Common myeloid progenitor, CD34-positive (primary cell): ENCODE measurements around the gene HEXD.
"Not testable (repeated sequence)": the region's sequence is repeated elsewhere in the genome, so short reads cannot be mapped to it uniquely, and the experiment has no call there.

Experiments used
- CTCF ChIA-PET: fragments of 350-600 bp; sonication (Branson Sonifier 250); formaldehyde crosslinking; loops from one replicate; lab custom pipeline; 2021; ENCODE audit warnings: antibody characterized with exemption; lab: Charles Lee
- POLR2A ChIA-PET: fragments of 350-600 bp; sonication (Branson Sonifier 250); formaldehyde crosslinking; loops from one replicate; lab custom pipeline; 2021; ENCODE audit warnings: antibody characterized with exemption; lab: Charles Lee
- DNase-seq, 3 donors: peaks; one replicate each; pipeline versions ENCODE4 v3.0.0 to v3.0.0-alpha.2; 2013
- H3K27ac ChIP-seq, 2 experiments: 1 replicate in 1 of 2; 2 replicates in 1 of 2; pipeline ENCODE4 v1.7.0; 2013; ENCODE audit warnings: inconsistent platforms in 2 of 2, low read length in 2 of 2, mild to moderate bottlenecking in 2 of 2, low read depth in 1 of 2, moderate library complexity in 1 of 2; ENCODE audit not compliant: severe bottlenecking in 2 of 2, insufficient read depth in 1 of 2, poor library complexity in 1 of 2
- H3K27me3 ChIP-seq, 5 experiments: replicated peaks in 2 of 5; 1 replicate in 3 of 5; 2 replicates in 2 of 5; pipeline versions ENCODE4 v1.6.1 to v1.7.0; 2013; ENCODE audit warnings: low read length in 4 of 5, mild to moderate bottlenecking in 2 of 5, moderate library complexity in 2 of 5, inconsistent platforms in 1 of 5; ENCODE audit not compliant: insufficient read depth in 5 of 5, control insufficient read depth in 4 of 5
- H3K36me3 ChIP-seq, 4 experiments: 1 replicate in 2 of 4; 2 replicates in 2 of 4; pipeline versions ENCODE4 v1.6.1 to v1.7.0; 2013; ENCODE audit warnings: low read length in 3 of 4, control low read depth in 1 of 4, mild to moderate bottlenecking in 1 of 4; ENCODE audit not compliant: control insufficient read depth in 4 of 4, insufficient read depth in 4 of 4
- H3K4me1 ChIP-seq, 4 experiments: 1 replicate in 3 of 4; 2 replicates in 1 of 4; pipeline versions ENCODE4 v1.6.1 to v1.7.1; 2013; ENCODE audit warnings: low read length in 3 of 4, mild to moderate bottlenecking in 3 of 4, control low read depth in 1 of 4, inconsistent platforms in 1 of 4, moderate library complexity in 1 of 4; ENCODE audit not compliant: control insufficient read depth in 4 of 4, insufficient read depth in 4 of 4; ENCODE audit errors: control extremely low read depth in 1 of 4
- H3K4me3 ChIP-seq, 7 experiments: 1 replicate in 4 of 7; 2 replicates in 3 of 7; pipeline versions ENCODE4 v1.5.1 to v1.7.0; 2013; ENCODE audit warnings: mild to moderate bottlenecking in 7 of 7, low read length in 6 of 7, moderate library complexity in 6 of 7, inconsistent platforms in 2 of 7, low read depth in 2 of 7, control low read depth in 1 of 7; ENCODE audit not compliant: insufficient read depth in 4 of 7, control insufficient read depth in 1 of 7; ENCODE audit errors: extremely low read depth in 1 of 7
- H3K9me3 ChIP-seq, 5 experiments: 1 replicate in 4 of 5; 2 replicates in 1 of 5; pipeline versions ENCODE4 v1.6.1 to v1.7.1; 2013; ENCODE audit warnings: low read length in 4 of 5, mild to moderate bottlenecking in 2 of 5, inconsistent platforms in 1 of 5, low read depth in 1 of 5, moderate library complexity in 1 of 5; ENCODE audit not compliant: control insufficient read depth in 4 of 5, insufficient read depth in 2 of 5; ENCODE audit errors: control extremely low read depth in 1 of 5
- WGBS: methylation state at CpG from one replicate; pipeline ENCODE4 v1.1.5; 2013; ENCODE audit not compliant: insufficient coverage; 5-methylcytosine and 5-hydroxymethylcytosine counted together

Gene HEXD

DNA sequence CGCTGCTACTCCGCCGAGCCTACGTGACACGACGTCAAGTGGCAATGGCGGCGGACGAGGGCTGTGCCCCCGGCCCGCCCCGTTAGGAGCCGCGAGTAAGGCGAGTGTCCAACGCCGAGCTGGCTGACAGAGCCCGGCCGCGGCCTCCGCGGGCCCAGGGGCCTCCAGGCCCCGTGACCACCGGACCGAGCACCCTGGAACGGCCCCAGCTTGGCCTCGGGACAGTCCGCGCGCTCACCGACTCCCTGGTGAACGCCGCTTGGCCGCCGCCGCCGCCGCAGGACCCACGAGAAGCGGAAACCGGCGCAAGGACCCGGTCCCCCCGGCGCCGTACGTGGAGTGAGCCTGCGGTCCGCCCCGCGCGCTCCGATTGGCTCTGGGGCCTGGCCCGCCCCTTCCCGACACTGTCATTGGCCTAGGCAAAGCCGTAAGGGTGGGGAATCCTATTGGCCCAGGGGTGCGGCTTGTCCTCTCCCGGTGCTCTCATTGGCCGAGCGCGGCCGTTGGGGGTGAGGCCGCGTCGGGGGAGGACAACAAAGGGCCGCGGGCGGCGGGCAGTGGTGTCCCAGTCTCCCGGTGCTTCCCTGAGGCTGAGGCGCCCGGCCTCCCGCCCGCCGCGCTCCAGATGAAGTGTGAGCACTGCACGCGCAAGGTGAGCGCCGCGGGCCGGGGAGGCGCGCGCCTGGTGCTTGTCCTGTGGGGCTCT, 40.2 kb downstream of the HEXD start, which contains the start of gene NARF:
Gene NARF (plus strand): TSS at position 563 of the 706 bp plus-strand sequence. CDS start 63 bp downstream, at position 626.
- ChIA-PET POLR2A (interaction anchor here (0.5 to 1.6 kb wide), 6 partner anchors 9 to 317 kb away, joined by 3 to 6 read pairs (median 4); partner anchors contain the start of gene FOXK2), CTCF (interaction anchor here (0.9 to 1.3 kb wide), 2 partner anchors 9 to 96 kb away, joined by 3 to 4 read pairs; no protein-coding TSS in a partner anchor)
- Histone ChIP-seq H3K36me3 (peaks cover 6 to 30% (median 25%) of the 10 kb centered on the region in 4 experiments), H3K4me1 (peaks cover 7 to 24% (median 19%) of the 10 kb centered on the region in 4 experiments), H3K9me3 (no peaks in the 10 kb centered on the region), H3K4me3 (peak within 1 kb of the TSS; percentile 62 to 97 (median 85)), H3K27me3 (no peaks in the 10 kb centered on the region), H3K27ac (peak within 1 kb of the TSS; percentile 95 to 98)
- peak; percentile 97 to 98 (median 98) for DNase-seq
- WGBS = under 1% methylated on average over 84 of the region's 85 CpGs

DNA sequence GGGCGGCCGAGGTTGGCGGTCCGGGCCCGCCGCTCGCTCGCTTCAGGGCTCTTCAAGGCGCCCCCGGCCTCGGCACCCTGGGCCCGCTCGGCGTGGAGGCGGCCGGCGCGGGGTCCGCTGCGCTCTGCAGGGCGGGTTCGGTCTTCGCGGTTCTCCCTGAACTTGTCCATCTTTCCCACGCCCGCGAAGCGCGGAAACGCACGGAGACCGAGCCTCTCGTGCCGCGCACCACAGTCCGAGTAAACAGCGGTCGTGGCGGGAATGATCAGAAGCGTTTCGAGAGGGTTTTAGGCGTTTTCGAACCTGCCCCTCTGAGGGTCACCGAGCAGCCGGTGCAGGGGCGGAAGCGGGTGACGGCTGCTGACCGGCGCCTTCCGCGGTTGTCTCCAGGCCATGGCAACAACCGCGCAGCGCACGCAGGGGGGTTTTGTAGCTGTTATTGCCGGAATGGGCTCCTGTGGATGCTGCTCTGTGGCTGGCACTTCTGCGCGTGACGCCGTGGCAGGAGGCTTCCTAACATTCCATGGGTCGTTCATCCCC, 40.8 kb downstream of the HEXD start:
- H3K27me3 ChIP-seq = no peaks in the 10 kb centered on the region
- POLR2A ChIA-PET = interaction anchor here (0.7 to 1.6 kb wide), 5 partner anchors 9 to 62 kb away, joined by 3 to 5 read pairs (median 3); partner anchors contain the start of gene FOXK2
- H3K36me3 ChIP-seq = peaks cover 11 to 36% (median 31%) of the 10 kb centered on the region in 4 experiments
- H3K4me1 ChIP-seq = peaks cover 7 to 24% (median 19%) of the 10 kb centered on the region in 4 experiments
- peak overlapping the region; percentile 95 to 98 for H3K27ac ChIP-seq
- no peaks in the 10 kb centered on the region for H3K9me3 ChIP-seq
- 0% methylated on average over 61 of the region's 62 CpGs for WGBS
- peak overlapping the region; percentile 62 to 97 (median 85) for H3K4me3 ChIP-seq
- CTCF ChIA-PET = no interaction called here
- peak in 2 of 3 donors; percentile 64 to 65 for DNase-seq

DNA sequence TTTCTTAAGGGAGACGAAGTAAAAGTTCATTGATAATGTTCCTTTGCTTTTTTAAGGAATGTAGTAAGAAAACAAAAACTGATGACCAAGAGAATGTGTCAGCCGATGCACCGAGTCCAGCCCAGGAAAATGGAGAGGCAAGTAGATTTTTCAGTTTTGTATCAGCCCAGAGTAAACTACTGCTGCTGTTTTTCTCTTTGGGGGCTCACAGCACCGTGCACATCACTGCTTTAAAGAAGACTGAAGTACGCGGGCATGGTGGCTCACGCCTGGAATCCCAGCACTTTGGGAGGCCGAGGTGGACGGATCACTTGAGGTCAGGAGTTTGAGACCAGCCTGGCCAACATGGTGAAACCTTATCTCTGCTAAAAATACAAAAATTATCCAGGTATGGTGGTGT, 41.8 kb downstream of the HEXD start:
- DNase-seq, H3K9me3 ChIP-seq, H3K27me3 ChIP-seq, CTCF ChIA-PET: not testable (repeated sequence)
- H3K36me3 ChIP-seq = peaks cover 15 to 46% (median 41%) of the 10 kb centered on the region in 4 experiments
- POLR2A ChIA-PET = interaction anchor here (1.6 kb wide), 1 partner anchor 11 kb away, joined by 5 read pairs; no protein-coding TSS in a partner anchor
- peak overlapping the region in 2 of 7 experiments; percentile 77 to 85 for H3K4me3 ChIP-seq
- over 99% methylated on average over 9 of the region's 9 CpGs for WGBS
- H3K4me1 ChIP-seq = peaks cover 7 to 24% (median 19%) of the 10 kb centered on the region in 4 experiments
- H3K27ac ChIP-seq = peak overlapping the region in 1 of 2 experiments; percentile 98

DNA sequence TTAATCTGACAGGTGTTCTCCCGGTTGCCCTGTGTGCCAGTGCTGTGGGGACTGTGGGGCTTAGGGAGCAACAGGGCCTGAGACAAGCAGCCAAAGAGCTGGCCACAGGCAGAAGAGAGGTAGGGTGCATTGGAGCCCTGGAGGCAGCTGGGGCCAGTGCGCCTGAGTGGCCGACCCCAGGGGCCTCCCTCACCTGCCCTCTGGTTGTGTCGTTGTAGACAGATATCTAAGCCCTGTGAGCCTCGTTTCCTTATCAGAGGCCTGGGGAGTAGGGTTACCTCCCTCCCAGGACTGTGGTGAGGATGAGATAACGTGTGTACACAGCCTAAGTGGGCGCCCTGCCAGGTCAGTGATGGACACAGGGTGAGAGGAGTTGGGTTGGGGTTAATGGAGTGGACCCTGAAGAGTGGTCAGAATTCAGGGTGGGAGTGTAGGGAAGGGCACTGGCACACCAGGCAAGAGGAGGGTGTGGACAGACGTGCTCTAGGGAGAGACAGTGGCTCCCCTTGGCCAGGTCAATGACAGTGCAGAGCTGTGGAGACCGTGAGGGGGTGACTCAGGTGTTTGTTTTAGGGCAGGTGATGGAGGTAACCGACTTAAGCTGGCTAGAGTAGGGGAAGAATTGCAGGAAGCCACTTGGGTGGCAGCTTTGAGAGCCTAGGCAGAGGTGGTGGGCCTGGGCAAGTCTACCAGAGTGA, 43.8 kb downstream of the HEXD start:
- no peaks in the 10 kb centered on the region for H3K9me3 ChIP-seq
- peaks cover 7 to 22% (median 18%) of the 10 kb centered on the region in 4 experiments for H3K4me1 ChIP-seq
- CTCF ChIA-PET = interaction anchor here (1.1 kb wide), 1 partner anchor 12 kb away, joined by 3 read pairs; no protein-coding TSS in a partner anchor
- no peaks in the 10 kb centered on the region for H3K27me3 ChIP-seq
- WGBS = 92% methylated on average over 8 of the region's 10 CpGs
- H3K4me3 ChIP-seq = no peak overlapping the region
- H3K36me3 ChIP-seq = peaks cover 17 to 67% (median 53%) of the 10 kb centered on the region in 4 experiments
- H3K27ac ChIP-seq = peak overlapping the region in 1 of 2 experiments; percentile 65
- DNase-seq = no peak
- POLR2A ChIA-PET = no interaction called here

DNA sequence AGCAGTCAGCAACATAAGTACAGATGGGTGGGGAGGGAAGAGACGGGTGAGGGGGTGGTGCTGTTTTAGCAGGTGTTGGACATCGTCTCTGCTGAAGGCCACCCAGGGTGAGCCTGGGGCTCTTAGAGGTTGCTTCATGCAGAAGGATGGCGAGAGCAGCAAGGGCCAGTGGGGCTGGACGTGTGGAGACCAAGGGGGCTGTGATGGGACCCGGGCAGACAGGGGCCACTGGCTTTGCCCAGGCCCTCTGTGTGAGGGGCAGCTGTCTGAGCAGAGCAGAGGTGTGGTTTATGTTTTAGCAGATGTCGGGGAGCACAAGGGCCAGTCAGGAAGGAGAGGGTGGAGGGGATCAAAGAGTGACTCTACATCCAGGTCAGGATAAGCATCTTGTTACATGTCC, 45.2 kb downstream of the HEXD start:
- POLR2A ChIA-PET = interaction anchor here (0.7 kb wide), 1 partner anchor 17 kb away, joined by 3 read pairs; no protein-coding TSS in a partner anchor
- CTCF ChIA-PET = interaction anchor here (1.3 kb wide), 1 partner anchor 8 kb away, joined by 3 read pairs; no protein-coding TSS in a partner anchor
- 98% methylated on average over 5 of the region's 6 CpGs for WGBS
- no peak overlapping the region for H3K4me3 ChIP-seq
- H3K27ac ChIP-seq = no peak overlapping the region
- no peaks in the 10 kb centered on the region for H3K9me3 ChIP-seq
- DNase-seq = no peak
- H3K4me1 ChIP-seq = peaks cover 0 to 13% (median 8%) of the 10 kb centered on the region in 4 experiments
- no peaks in the 10 kb centered on the region for H3K27me3 ChIP-seq
- H3K36me3 ChIP-seq = peaks cover 18 to 79% (median 55%) of the 10 kb centered on the region in 4 experiments

DNA sequence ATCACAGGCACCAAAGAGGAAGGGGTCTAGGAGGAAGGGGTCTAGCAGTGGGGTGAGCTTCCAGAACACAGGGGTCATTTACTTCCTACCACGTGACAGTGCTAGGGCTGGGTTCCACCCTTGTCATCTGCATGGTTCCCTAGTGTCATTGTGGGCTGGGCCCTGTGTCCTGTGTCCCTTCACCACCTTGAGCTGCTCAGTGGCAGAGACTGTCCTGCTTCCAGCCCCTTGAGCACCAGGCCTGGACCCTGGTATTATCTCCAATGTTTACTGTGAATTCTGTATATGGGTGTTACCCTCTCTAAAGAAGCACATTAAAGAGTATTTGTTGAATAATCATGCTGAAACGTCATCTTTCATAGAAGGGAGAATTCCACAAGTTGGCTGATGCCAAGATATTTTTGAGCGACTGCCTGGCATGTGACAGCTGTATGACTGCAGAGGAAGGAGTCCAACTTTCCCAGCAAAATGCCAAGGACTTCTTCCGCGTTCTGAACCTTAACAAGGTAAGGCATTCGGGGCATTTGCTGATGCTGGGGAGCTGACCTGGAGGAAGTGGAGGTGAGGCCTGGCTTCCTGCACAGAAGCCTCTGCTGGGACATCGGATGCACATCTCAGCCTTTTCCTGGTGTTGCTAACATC, 45.9 kb downstream of the HEXD start:
- ChIA-PET POLR2A (no interaction called here), CTCF (interaction anchor here (1.3 kb wide), 1 partner anchor 9 kb away, joined by 3 read pairs; no protein-coding TSS in a partner anchor)
- Histone ChIP-seq H3K9me3 (no peaks in the 10 kb centered on the region), H3K27ac (no peak overlapping the region), H3K4me3 (no peak overlapping the region), H3K27me3 (no peaks in the 10 kb centered on the region), H3K36me3 (peaks cover 22 to 85% (median 58%) of the 10 kb centered on the region in 4 experiments), H3K4me1 (peaks cover 0 to 10% (median 7%) of the 10 kb centered on the region in 4 experiments)
- 95% methylated on average over 7 of the region's 7 CpGs for WGBS
- DNase-seq = no peak
